GM19238 (cell line): ENCODE results near the gene OLFM1.

Experiments used
- DNase-seq: peaks from one replicate; pipeline ENCODE4 v3.0.0; 2011; ENCODE audit warnings: low spot score; ENCODE audit not compliant: insufficient read length

Gene OLFM1

GRCh38 chr9:135088979-135089847 is 1.7 kb downstream of the OLFM1 start:
- DNase-seq = no peak

- DNase-seq = no peak
Measured at GRCh38 chr9:135090081-135090480, 2.6 kb downstream of the OLFM1 start.

- DNase-seq = no peak
Measured at GRCh38 chr9:135090547-135090946, 3.1 kb downstream of the OLFM1 start.

- DNase-seq = no peak
Measured at GRCh38 chr9:135091545-135091944, 4.1 kb downstream of the OLFM1 start.

GRCh38 chr9:135093111-135093510 is 5.6 kb downstream of the OLFM1 start:
- no peak for DNase-seq

- no peak for DNase-seq
Measured at GRCh38 chr9:135093911-135094584, 6.6 kb downstream of the OLFM1 start.

- DNase-seq = no peak
Measured at GRCh38 chr9:135095470-135096407, 8.3 kb downstream of the OLFM1 start.

- DNase-seq = no peak
Measured at GRCh38 chr9:135096408-135096895, 9.0 kb downstream of the OLFM1 start.

GRCh38 chr9:135098400-135099105 is 11.1 kb downstream of the OLFM1 start:
- DNase-seq = no peak

- DNase-seq = no peak
Measured at GRCh38 chr9:135099574-135099973, 12.1 kb downstream of the OLFM1 start.

GRCh38 chr9:135100241-135100681 is 12.8 kb downstream of the OLFM1 start:
- no peak for DNase-seq

- DNase-seq = no peak
Measured at GRCh38 chr9:135100725-135101410, 13.4 kb downstream of the OLFM1 start.

- DNase-seq = no peak
Measured at GRCh38 chr9:135101486-135101885, 14.0 kb downstream of the OLFM1 start.

GRCh38 chr9:135101926-135102325 is 14.5 kb downstream of the OLFM1 start:
- DNase-seq = no peak

- no peak for DNase-seq
Measured at GRCh38 chr9:135102331-135102730, 14.9 kb downstream of the OLFM1 start.

GRCh38 chr9:135103001-135103446 is 15.6 kb downstream of the OLFM1 start:
- DNase-seq = no peak

GRCh38 chr9:135103931-135104639 is 16.6 kb downstream of the OLFM1 start:
- DNase-seq = no peak

GRCh38 chr9:135104761-135105160 is 17.3 kb downstream of the OLFM1 start:
- DNase-seq = no peak

GRCh38 chr9:135105211-135105745 is 17.8 kb downstream of the OLFM1 start:
- DNase-seq = no peak
